Measurements from ENCODE around the gene MMP12. TPM values are rescaled to one million over a fixed set of nuclear protein-coding genes. Genes with fewer than 3 reads are reported as not detected.

The MMP12 gene
- polyA plus RNA-seq, 3 donors: not detected

GRCh38 chr11:102831128-102831488 is 43.7 kb downstream of the MMP12 start:
- Histone ChIP-seq H2AFZ (ENCODE audit: insufficient read depth, low read depth, low read length, poor library complexity, severe bottlenecking) (no peak overlapping the region), H3K4me2 (replicated peaks; ENCODE audit: extremely low read depth, low read length, poor library complexity, severe bottlenecking) (no peak overlapping the region), H3K4me3 (replicated peaks in 1 of 3; ENCODE audit: low read depth in 2 of 3, low read length in 3 of 3) (no peak overlapping the region), H3K9me3 (replicated peaks in 1 of 2; ENCODE audit: control insufficient read depth in 1 of 2, insufficient read depth in 1 of 2, low read length in 2 of 2) (peaks cover 3 to 4% of the 10 kb centered on the region in 2 donors), H3K4me1 (ENCODE audit: control insufficient read depth in 1 of 2, insufficient read depth in 2 of 2, low read length in 2 of 2) (no peaks in the 10 kb centered on the region), H3K79me2 (ENCODE audit: insufficient read depth, low read length) (no peaks in the 10 kb centered on the region), H3K9ac (ENCODE audit: insufficient read depth, low read length, poor library complexity, severe bottlenecking) (no peak overlapping the region), H4K20me1 (ENCODE audit: insufficient read depth, low read length) (no peaks in the 10 kb centered on the region), H3K27me3 (ENCODE audit: control insufficient read depth in 2 of 2, insufficient read depth in 2 of 2, low read length in 2 of 2) (peaks cover 22 to 32% of the 10 kb centered on the region in 2 donors), H3K36me3 (replicated peaks in 1 of 2; ENCODE audit: control insufficient read depth in 1 of 2, insufficient read depth in 2 of 2, low read length in 2 of 2) (no peaks in the 10 kb centered on the region), H3K27ac (ENCODE audit: low read depth in 1 of 2, low read length in 2 of 2) (no peak overlapping the region)
- Mint-ChIP-seq H3K27me3 (ENCODE audit: low read depth in 3 of 3) (peaks cover 27 to 37% (median 29%) of the 10 kb centered on the region in 3 donors), H3K36me3 (no peaks in the 10 kb centered on the region), H3K4me1 (no peaks in the 10 kb centered on the region), H3K4me3 (no peak overlapping the region), H3K27ac (no peak overlapping the region), H3K9me3 (peaks cover 0 to 6% (median 0%) of the 10 kb centered on the region in 7 donors)
- intact Hi-C loops (cut with micrococcal nuclease): no loop called here
- DNase-seq: no peak
- no CpG with 5 or more reads among the region's 2 CpGs for WGBS (ENCODE audit: insufficient coverage)
- no peak for TF ChIP-seq CTCF (IDR thresholded peaks at IDR 0.05)

GRCh38 chr11:102830001-102830727 is 44.6 kb downstream of the MMP12 start:
- H3K4me1 ChIP-seq (ENCODE audit: control insufficient read depth in 1 of 2, insufficient read depth in 2 of 2, low read length in 2 of 2): no peaks in the 10 kb centered on the region
- no peaks in the 10 kb centered on the region for H4K20me1 ChIP-seq (ENCODE audit: insufficient read depth, low read length)
- H3K27me3 Mint-ChIP-seq (ENCODE audit: low read depth in 3 of 3): peaks cover 29 to 37% (median 30%) of the 10 kb centered on the region in 3 donors
- no peak overlapping the region for H2AFZ ChIP-seq (ENCODE audit: insufficient read depth, low read depth, low read length, poor library complexity, severe bottlenecking)
- H3K4me3 ChIP-seq (replicated peaks in 1 of 3; ENCODE audit: low read depth in 2 of 3, low read length in 3 of 3): no peak overlapping the region
- no peaks in the 10 kb centered on the region for H3K36me3 ChIP-seq (replicated peaks in 1 of 2; ENCODE audit: control insufficient read depth in 1 of 2, insufficient read depth in 2 of 2, low read length in 2 of 2)
- no peaks in the 10 kb centered on the region for H3K79me2 ChIP-seq (ENCODE audit: insufficient read depth, low read length)
- H3K27ac ChIP-seq (ENCODE audit: low read depth in 1 of 2, low read length in 2 of 2): no peak overlapping the region
- H3K9me3 Mint-ChIP-seq: peaks cover 0 to 8% (median 0%) of the 10 kb centered on the region in 7 donors
- no peaks in the 10 kb centered on the region for H3K36me3 Mint-ChIP-seq
- H3K9me3 ChIP-seq (replicated peaks in 1 of 2; ENCODE audit: control insufficient read depth in 1 of 2, insufficient read depth in 1 of 2, low read length in 2 of 2): peaks cover 4 to 7% of the 10 kb centered on the region in 2 donors
- peaks cover 22 to 32% of the 10 kb centered on the region in 2 donors for H3K27me3 ChIP-seq (ENCODE audit: control insufficient read depth in 2 of 2, insufficient read depth in 2 of 2, low read length in 2 of 2)
- H3K4me1 Mint-ChIP-seq: no peaks in the 10 kb centered on the region
- H3K4me2 ChIP-seq (replicated peaks; ENCODE audit: extremely low read depth, low read length, poor library complexity, severe bottlenecking): no peak overlapping the region
- no peak overlapping the region for H3K9ac ChIP-seq (ENCODE audit: insufficient read depth, low read length, poor library complexity, severe bottlenecking)
- H3K27ac Mint-ChIP-seq: no peak overlapping the region
- DNase-seq: no peak
- H3K4me3 Mint-ChIP-seq: peak overlapping the region in 1 of 2 donors; percentile 49
- no peak for TF ChIP-seq CTCF (IDR thresholded peaks at IDR 0.05)
- 39% methylated on average over 3 of the region's 5 CpGs for WGBS (ENCODE audit: insufficient coverage)
- intact Hi-C loops (cut with micrococcal nuclease): no loop called here
